ENCODE data around the gene SFTPA1. TPM values are rescaled to one million over a fixed set of nuclear protein-coding genes. Genes with fewer than 3 reads are reported as not detected.
"Not testable (repeated sequence)": the region's sequence is repeated elsewhere in the genome, so short reads cannot be mapped to it uniquely, and the experiment has no call there.

SFTPA1 gene
- total RNA-seq, 2 experiments from 2014 or later = not detected

GRCh38 chr10:79615577-79615976 is 4.8 kb downstream of the SFTPA1 start:
- Mint-ChIP-seq H3K9me3 (ENCODE audit: low read depth) (no peaks in the 10 kb centered on the region), H3K36me3 (ENCODE audit: low read depth) (no peaks in the 10 kb centered on the region), H3K4me3 (no peak overlapping the region), H3K27ac (no peak overlapping the region), H3K27me3 (peaks cover 9% of the 10 kb centered on the region), H3K4me1 (no peaks in the 10 kb centered on the region)
- intact Hi-C loops (cut with DNase I, micrococcal nuclease) = loop anchor here in 1 of 2 experiments (2.0 kb wide), 1 partner anchor 17 kb away; no protein-coding TSS in a partner anchor
- POLR2A ChIA-PET = no interaction called here
- no peak for DNase-seq
- CTCF ChIA-PET = no interaction called here
- ATAC-seq = no peak

GRCh38 chr10:79616164-79616563 is 5.4 kb downstream of the SFTPA1 start:
- intact Hi-C loops (cut with DNase I, micrococcal nuclease) = no loop called here
- ChIA-PET CTCF (no interaction called here), POLR2A (no interaction called here)
- Mint-ChIP-seq H3K36me3 (ENCODE audit: low read depth) (no peaks in the 10 kb centered on the region), H3K4me3 (no peak overlapping the region), H3K27ac (no peak overlapping the region), H3K4me1 (no peaks in the 10 kb centered on the region), H3K27me3 (peaks cover 9% of the 10 kb centered on the region), H3K9me3 (ENCODE audit: low read depth) (no peaks in the 10 kb centered on the region)
- ATAC-seq (no peak), DNase-seq (no peak)

DNA sequence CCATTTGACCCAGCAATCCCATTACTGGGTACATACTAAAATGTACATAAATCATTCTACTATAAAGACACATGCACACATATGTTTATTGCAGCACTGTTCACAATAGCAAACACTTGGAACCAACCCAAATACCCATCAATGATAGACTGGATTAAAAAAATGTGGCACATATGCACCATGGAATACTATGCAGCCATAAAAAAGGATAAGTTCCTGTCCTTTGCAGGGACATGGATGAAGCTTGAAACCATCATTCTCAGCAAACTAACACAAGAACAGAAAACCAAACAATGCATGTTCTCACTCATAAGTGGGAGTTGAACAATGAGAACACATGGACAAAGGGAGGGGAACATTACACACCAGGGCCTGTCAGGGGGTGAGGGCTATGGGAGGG is 12.9 kb downstream of the SFTPA1 start:
- ATAC-seq; CTCF ChIA-PET; H3K4me3 Mint-ChIP-seq; DNase-seq; intact Hi-C loops (cut with DNase I, micrococcal nuclease); H3K27ac Mint-ChIP-seq; H3K9me3 Mint-ChIP-seq (ENCODE audit: low read depth); POLR2A ChIA-PET; H3K36me3 Mint-ChIP-seq (ENCODE audit: low read depth); H3K4me1 Mint-ChIP-seq: not testable (repeated sequence)
- peaks cover 33% of the 10 kb centered on the region for H3K27me3 Mint-ChIP-seq

DNA sequence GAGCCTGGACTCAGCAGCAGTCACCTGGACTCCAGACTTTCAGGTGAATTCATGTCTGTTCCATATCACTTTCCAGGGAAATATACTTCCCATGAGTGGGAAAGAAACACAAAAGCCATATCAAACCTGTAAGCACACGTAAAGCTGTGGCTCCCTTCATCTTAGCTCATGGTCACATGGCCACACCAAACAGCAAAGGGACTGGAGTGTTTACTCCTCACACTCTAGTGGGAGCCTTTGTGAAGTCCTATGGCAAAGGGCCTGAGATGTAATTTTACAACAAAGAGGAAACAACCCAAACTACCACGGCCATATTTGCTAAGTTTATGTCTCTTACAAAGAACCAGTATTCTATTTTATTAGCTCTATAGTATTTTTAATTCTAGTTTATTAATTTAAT is 16.3 kb downstream of the SFTPA1 start:
- ATAC-seq = no peak
- POLR2A ChIA-PET = no interaction called here
- CTCF ChIA-PET = interaction anchor here (1.5 kb wide), 2 partner anchors 78 to 90 kb away, joined by 3 read pairs; no protein-coding TSS in a partner anchor
- Mint-ChIP-seq H3K4me3 (no peak overlapping the region), H3K27me3 (peaks cover 31% of the 10 kb centered on the region), H3K36me3 (ENCODE audit: low read depth) (no peaks in the 10 kb centered on the region), H3K9me3 (ENCODE audit: low read depth) (peaks cover 3% of the 10 kb centered on the region), H3K4me1 (no peaks in the 10 kb centered on the region), H3K27ac (no peak overlapping the region)
- no peak for DNase-seq
- intact Hi-C loops (cut with DNase I, micrococcal nuclease) = no loop called here

GRCh38 chr10:79628083-79628482 is 17.3 kb downstream of the SFTPA1 start:
- Mint-ChIP-seq H3K27me3 (peaks cover 22% of the 10 kb centered on the region), H3K9me3 (ENCODE audit: low read depth) (peaks cover 2% of the 10 kb centered on the region), H3K4me3 (no peak overlapping the region), H3K4me1 (no peaks in the 10 kb centered on the region), H3K36me3 (ENCODE audit: low read depth) (no peaks in the 10 kb centered on the region), H3K27ac (no peak overlapping the region)
- DNase-seq (no peak), ATAC-seq (no peak)
- POLR2A ChIA-PET = no interaction called here
- CTCF ChIA-PET = interaction anchor here (1.1 kb wide), 1 partner anchor 18 kb away, joined by 3 read pairs; the partner anchor contains the start of gene SFTPA1
- intact Hi-C loops (cut with DNase I, micrococcal nuclease) = no loop called here

- intact Hi-C loops (cut with DNase I, micrococcal nuclease) = no loop called here
- ChIA-PET CTCF (interaction anchor here (1.1 kb wide), 1 partner anchor 19 kb away, joined by 3 read pairs; the partner anchor contains the start of gene SFTPA1), POLR2A (no interaction called here)
- H3K36me3 Mint-ChIP-seq (ENCODE audit: low read depth) = no peaks in the 10 kb centered on the region
- H3K4me3 Mint-ChIP-seq = no peak overlapping the region
- ATAC-seq (no peak), DNase-seq (no peak)
- H3K27me3 Mint-ChIP-seq = peaks cover 17% of the 10 kb centered on the region
- peak overlapping the region; percentile 40 for H3K27ac Mint-ChIP-seq
- H3K9me3 Mint-ChIP-seq (ENCODE audit: low read depth) = peaks cover 2% of the 10 kb centered on the region
- H3K4me1 Mint-ChIP-seq = no peaks in the 10 kb centered on the region
Measured at GRCh38 chr10:79628988-79629954, 18.5 kb downstream of the SFTPA1 start.

GRCh38 chr10:79629955-79630327 is 19.2 kb downstream of the SFTPA1 start:
- no peak for DNase-seq
- ATAC-seq = no peak
- POLR2A ChIA-PET = no interaction called here
- CTCF ChIA-PET = interaction anchor here (1.0 kb wide), 1 partner anchor 247 kb away, joined by 4 read pairs; no protein-coding TSS in a partner anchor
- H3K36me3 Mint-ChIP-seq (ENCODE audit: low read depth) = no peaks in the 10 kb centered on the region
- H3K9me3 Mint-ChIP-seq (ENCODE audit: low read depth) = peaks cover 2% of the 10 kb centered on the region
- H3K27me3 Mint-ChIP-seq = peaks cover 17% of the 10 kb centered on the region
- H3K4me3 Mint-ChIP-seq = no peak overlapping the region
- intact Hi-C loops (cut with DNase I, micrococcal nuclease) = no loop called here
- H3K27ac Mint-ChIP-seq = peak overlapping the region; percentile 40
- no peaks in the 10 kb centered on the region for H3K4me1 Mint-ChIP-seq

- not testable (repeated sequence) for ATAC-seq
Measured at GRCh38 chr10:79636654-79637199, 26.0 kb downstream of the SFTPA1 start.

GRCh38 chr10:79638318-79638717 is 27.6 kb downstream of the SFTPA1 start:
- no peak for ATAC-seq
- POLR2A ChIA-PET = no interaction called here

More at GRCh38 chr10:79636654-79637199, 26.0 kb downstream of the SFTPA1 start:
- intact Hi-C loops (cut with DNase I, micrococcal nuclease); POLR2A ChIA-PET; CTCF ChIA-PET; DNase-seq; H3K4me1 Mint-ChIP-seq; H3K27ac Mint-ChIP-seq; H3K4me3 Mint-ChIP-seq; H3K36me3 Mint-ChIP-seq (ENCODE audit: low read depth); H3K9me3 Mint-ChIP-seq (ENCODE audit: low read depth); H3K27me3 Mint-ChIP-seq: not testable (repeated sequence)

GRCh38 chr10:79652695-79653094 is 42.0 kb downstream of the SFTPA1 start:
- H3K36me3 Mint-ChIP-seq (ENCODE audit: low read depth); DNase-seq; POLR2A ChIA-PET; H3K4me3 Mint-ChIP-seq; H3K27ac Mint-ChIP-seq; H3K27me3 Mint-ChIP-seq; CTCF ChIA-PET; H3K9me3 Mint-ChIP-seq (ENCODE audit: low read depth); H3K4me1 Mint-ChIP-seq; intact Hi-C loops (cut with DNase I, micrococcal nuclease); ATAC-seq: not testable (repeated sequence)

More at GRCh38 chr10:79638318-79638717, 27.6 kb downstream of the SFTPA1 start:
- Mint-ChIP-seq H3K9me3 (ENCODE audit: low read depth) (no peaks in the 10 kb centered on the region), H3K4me1 (no peaks in the 10 kb centered on the region), H3K36me3 (ENCODE audit: low read depth) (no peaks in the 10 kb centered on the region), H3K27ac (no peak overlapping the region), H3K4me3 (no peak overlapping the region), H3K27me3 (peaks cover 2% of the 10 kb centered on the region)
- DNase-seq = no peak
- CTCF ChIA-PET = no interaction called here
- intact Hi-C loops (cut with DNase I, micrococcal nuclease) = no loop called here

- H3K9me3 Mint-ChIP-seq (ENCODE audit: low read depth); H3K36me3 Mint-ChIP-seq (ENCODE audit: low read depth); ATAC-seq; H3K4me1 Mint-ChIP-seq; intact Hi-C loops (cut with DNase I, micrococcal nuclease); H3K27me3 Mint-ChIP-seq; H3K4me3 Mint-ChIP-seq; H3K27ac Mint-ChIP-seq; DNase-seq; CTCF ChIA-PET; POLR2A ChIA-PET: not testable (repeated sequence)
Measured at GRCh38 chr10:79663287-79663686, 52.5 kb downstream of the SFTPA1 start.

- ATAC-seq; H3K4me3 Mint-ChIP-seq; CTCF ChIA-PET; H3K4me1 Mint-ChIP-seq; DNase-seq; H3K36me3 Mint-ChIP-seq (ENCODE audit: low read depth); H3K27me3 Mint-ChIP-seq; H3K27ac Mint-ChIP-seq; H3K9me3 Mint-ChIP-seq (ENCODE audit: low read depth); POLR2A ChIA-PET; intact Hi-C loops (cut with DNase I, micrococcal nuclease): not testable (repeated sequence)
Measured at GRCh38 chr10:79664686-79665085, 53.9 kb downstream of the SFTPA1 start.
